ENCODE measurements around the gene SNTG2.

The SNTG2 gene

GRCh38 chr2:1154710-1155594 lies 204.3 kb downstream of the SNTG2 start:
- no peak for DNase-seq

- DNase-seq: no peak
Observed at GRCh38 chr2:1156059-1156458, 205.4 kb downstream of the SNTG2 start.

GRCh38 chr2:1156531-1156930 lies 205.9 kb downstream of the SNTG2 start:
- DNase-seq: no peak

GRCh38 chr2:1157107-1157506 lies 206.5 kb downstream of the SNTG2 start:
- DNase-seq: no peak

- DNase-seq: no peak
Observed at GRCh38 chr2:1159013-1159412, 208.4 kb downstream of the SNTG2 start.

GRCh38 chr2:1162246-1162645 lies 211.6 kb downstream of the SNTG2 start:
- DNase-seq: no peak

- no peak for DNase-seq
Observed at GRCh38 chr2:1162768-1163584, 212.3 kb downstream of the SNTG2 start.

GRCh38 chr2:1166976-1167375 lies 216.3 kb downstream of the SNTG2 start:
- DNase-seq: no peak

- DNase-seq: no peak
Observed at GRCh38 chr2:1168846-1169245, 218.2 kb downstream of the SNTG2 start.

GRCh38 chr2:1169291-1169949 lies 218.8 kb downstream of the SNTG2 start:
- no peak for DNase-seq

- DNase-seq: no peak
Observed at GRCh38 chr2:1170241-1170640, 219.6 kb downstream of the SNTG2 start.

- no peak for DNase-seq
Observed at GRCh38 chr2:1170711-1171110, 220.1 kb downstream of the SNTG2 start.

- DNase-seq: no peak
Observed at GRCh38 chr2:1173528-1173927, 222.9 kb downstream of the SNTG2 start.

- no peak for DNase-seq
Observed at GRCh38 chr2:1181893-1182292, 231.2 kb downstream of the SNTG2 start.

- DNase-seq: no peak
Observed at GRCh38 chr2:1183300-1183699, 232.7 kb downstream of the SNTG2 start.

GRCh38 chr2:1186421-1186820 lies 235.8 kb downstream of the SNTG2 start:
- DNase-seq: no peak

GRCh38 chr2:1187189-1187588 lies 236.5 kb downstream of the SNTG2 start:
- DNase-seq: no peak

GRCh38 chr2:1192121-1192520 lies 241.5 kb downstream of the SNTG2 start:
- DNase-seq: no peak

GRCh38 chr2:1193801-1194200 lies 243.2 kb downstream of the SNTG2 start:
- no peak for DNase-seq

GRCh38 chr2:1203772-1204171 lies 253.1 kb downstream of the SNTG2 start:
- DNase-seq: no peak

- DNase-seq: no peak
Observed at GRCh38 chr2:1205853-1206252, 255.2 kb downstream of the SNTG2 start.

GRCh38 chr2:1207962-1208510 lies 257.4 kb downstream of the SNTG2 start:
- DNase-seq: no peak

- no peak for DNase-seq
Observed at GRCh38 chr2:1208522-1208921, 257.9 kb downstream of the SNTG2 start.

Measured in retina (tissue), 1 donor.